ENCODE results near the gene MARK1.

- TF ChIP-seq CTCF (IDR thresholded peaks at IDR 0.05), result no peak
- TF ChIP-seq SIN3A (IDR thresholded peaks at IDR 0.05; ENCODE audit: borderline replicate concordance, insufficient read depth, low read depth, low read length), result no peak
- TF ChIP-seq POLR2AphosphoS5 (IDR thresholded peaks at IDR 0.05; ENCODE audit: low read depth, low read length), result no peak
- TF ChIP-seq REST (IDR thresholded peaks at IDR 0.05; ENCODE audit: insufficient read depth in 1 of 2, low read depth in 2 of 2, low read length in 1 of 2), result no peak
These were observed 48.0 kb downstream of the MARK1 start for GRCh38 chr1:220575718-220576497.

Measured in Panc1 (cell line).